IMR-90 (cell line): ENCODE results near the gene NLE1. TPM values are rescaled to one million over a fixed set of nuclear protein-coding genes. Genes with fewer than 3 reads are reported as not detected.

Experiments used
- ATAC-seq: fragments of 200-7000 bp; cut with Tn5 transposase; 2 replicates; pipeline ENCODE4 v1.9.1; 2020; ENCODE audit warnings: low read depth, mild to moderate bottlenecking, moderate library complexity
- BruUV-seq: library from RNA; stranded (reverse); fragments of 400-500 nt; replicated peaks from 2 replicates; lab custom pipeline; 2021; lab: Mats Ljungman, UMichigan
- CTCF ChIA-PET: fragments of 300-600 bp; formaldehyde crosslinking; extraction: SDS; loops from one replicate; lab custom pipeline; 2021; ENCODE audit warnings: antibody characterized with exemption; lab: Yijun Ruan, JAX
- POLR2A ChIA-PET: fragments of 300-600 bp; sonication (Branson Sonifier 250); formaldehyde crosslinking; loops from one replicate; lab custom pipeline; 2022; ENCODE audit warnings: antibody characterized with exemption; ENCODE audit not compliant: unreplicated experiment; lab: Charles Lee
- DNase-seq: peaks from one replicate; pipeline ENCODE4 v3.0.0; 2013
- H2AFZ ChIP-seq: replicated peaks from 2 replicates; pipeline ENCODE3; 2013; ENCODE audit warnings: low read length, mild to moderate bottlenecking; ENCODE audit not compliant: poor library complexity
- H2AK5ac ChIP-seq: 2 replicates; pipeline ENCODE4 v1.6.1; 2013; ENCODE audit warnings: low read depth, low read length, inconsistent platforms
- H2AK9ac ChIP-seq: replicated peaks from 2 replicates; pipeline ENCODE3; 2013; ENCODE audit warnings: mild to moderate bottlenecking, low read depth, low read length, moderate library complexity; ENCODE audit not compliant: poor library complexity
- H2BK120ac ChIP-seq: 2 replicates; pipeline ENCODE4 v1.6.1; 2013; ENCODE audit warnings: low read depth, low read length, inconsistent platforms
- H2BK15ac ChIP-seq: 3 replicates; pipeline ENCODE4 v1.6.1; 2013; ENCODE audit warnings: low read depth, low read length, inconsistent platforms
- H2BK20ac ChIP-seq: 2 replicates; pipeline ENCODE4 v1.6.1; 2013; ENCODE audit warnings: low read depth, mild to moderate bottlenecking, inconsistent platforms, low read length, moderate library complexity
- H2BK5ac ChIP-seq: 2 replicates; pipeline ENCODE4 v1.6.1; 2013; ENCODE audit warnings: mild to moderate bottlenecking, low read depth, low read length, inconsistent platforms; ENCODE audit not compliant: poor library complexity, severe bottlenecking
- H3K14ac ChIP-seq: replicated peaks from 2 replicates; pipeline ENCODE4 v1.6.1; 2013; ENCODE audit warnings: low read depth, low read length, inconsistent platforms
- H3K18ac ChIP-seq: 2 replicates; pipeline ENCODE4 v1.6.1; 2013; ENCODE audit warnings: low read depth, low read length, control low read depth
- H3K23ac ChIP-seq: 2 replicates; pipeline ENCODE4 v1.6.1; 2013; ENCODE audit warnings: low read depth, low read length, inconsistent platforms
- H3K27ac ChIP-seq: 2 replicates; pipeline ENCODE4 v1.5.1; 2013; ENCODE audit warnings: mild to moderate bottlenecking, control low read depth, low read length; ENCODE audit not compliant: insufficient read depth
- H3K27me3 ChIP-seq: 2 replicates; pipeline ENCODE4 v1.6.1; 2013; ENCODE audit warnings: low read length; ENCODE audit not compliant: control insufficient read depth, insufficient read depth
- H3K36me3 ChIP-seq: 2 replicates; pipeline ENCODE4 v1.6.1; 2013; ENCODE audit warnings: low read length, mixed read lengths; ENCODE audit not compliant: control insufficient read depth, insufficient read depth
- H3K4ac ChIP-seq: 2 replicates; pipeline ENCODE4 v1.6.1; 2013; ENCODE audit warnings: low read depth, low read length, inconsistent platforms
- H3K4me1 ChIP-seq: 2 replicates; pipeline ENCODE4 v1.6.1; 2013; ENCODE audit warnings: low read length, mixed read lengths; ENCODE audit not compliant: control insufficient read depth, insufficient read depth
- H3K4me2 ChIP-seq: 2 replicates; pipeline ENCODE4 v1.6.1; 2013; ENCODE audit warnings: low read depth, mild to moderate bottlenecking, control low read depth, low read length, moderate library complexity
- H3K4me3 ChIP-seq: 2 replicates; pipeline ENCODE4 v1.5.1; 2013; ENCODE audit warnings: low read depth, mild to moderate bottlenecking, control low read depth, low read length, moderate library complexity; ENCODE audit not compliant: insufficient read depth
- H3K56ac ChIP-seq: 2 replicates; pipeline ENCODE4 v1.6.1; 2013; ENCODE audit warnings: low read length, inconsistent platforms; ENCODE audit not compliant: insufficient read depth; ENCODE audit errors: extremely low read depth
- H3K79me1 ChIP-seq, 2 experiments: 2 replicates each; pipeline ENCODE4 v1.6.1; 2013; ENCODE audit warnings: low read length in 2 of 2, inconsistent platforms in 1 of 2, low read depth in 1 of 2
- H3K9ac ChIP-seq: 2 replicates; pipeline ENCODE4 v1.6.1; 2013; ENCODE audit warnings: low read depth, low read length, control low read depth
- H3K9me1 ChIP-seq: 2 replicates; pipeline ENCODE4 v1.6.1; 2013; ENCODE audit warnings: low read length, inconsistent platforms; ENCODE audit not compliant: insufficient read depth
- H3K9me3 ChIP-seq: 2 replicates; pipeline ENCODE4 v1.6.1; 2013; ENCODE audit warnings: low read length; ENCODE audit not compliant: control insufficient read depth, insufficient read depth
- H4K20me1 ChIP-seq: 2 replicates; pipeline ENCODE4 v1.6.1; 2013; ENCODE audit warnings: low read length, inconsistent platforms; ENCODE audit not compliant: insufficient read depth
- H4K5ac ChIP-seq: 2 replicates; pipeline ENCODE4 v1.6.1; 2013; ENCODE audit warnings: mild to moderate bottlenecking, low read depth, low read length, control low read depth
- H4K8ac ChIP-seq, 2 experiments: 2 replicates each; pipeline ENCODE4 v1.6.1; 2013; ENCODE audit warnings: low read depth in 2 of 2, low read length in 2 of 2, control low read depth in 1 of 2, inconsistent platforms in 1 of 2
- H4K91ac ChIP-seq: 2 replicates; pipeline ENCODE4 v1.6.1; 2013; ENCODE audit warnings: low read depth, low read length, inconsistent platforms; ENCODE audit not compliant: insufficient read depth
- CHD1 ChIP-seq: IDR thresholded peaks from 2 replicates; pipeline ENCODE4 v1.6.1; 2012; ENCODE audit warnings: low read depth, low read length, improper control_type of control experiment
- CTCF ChIP-seq: conservative IDR thresholded peaks from 2 replicates; pipeline ENCODE4 v1.5.1; 2012; ENCODE audit warnings: mild to moderate bottlenecking, low read depth, low read length, improper control_type of control experiment
- ELK1 ChIP-seq: fragments of 150-350 bp; IDR thresholded peaks from 2 replicates; pipeline ENCODE4 v1.6.1; 2016; ENCODE audit warnings: low read depth, mild to moderate bottlenecking, low read length, moderate library complexity, borderline replicate concordance
- FOS ChIP-seq: fragments of 150-350 bp; IDR thresholded peaks from 2 replicates; pipeline ENCODE4 v1.6.1; 2016; ENCODE audit warnings: low read depth, low read length
- MAFK ChIP-seq: IDR thresholded peaks from 2 replicates; pipeline ENCODE4 v1.6.1; 2012; ENCODE audit warnings: low read depth, low read length, improper control_type of control experiment
- MAZ ChIP-seq: IDR thresholded peaks from 2 replicates; pipeline ENCODE4 v1.6.1; 2012; ENCODE audit warnings: low read depth, mild to moderate bottlenecking, low read length, improper control_type of control experiment, moderate library complexity, borderline replicate concordance
- MXI1 ChIP-seq: IDR thresholded peaks from 2 replicates; pipeline ENCODE4 v1.6.1; 2012; ENCODE audit warnings: low read depth, mild to moderate bottlenecking, low read length, moderate library complexity, borderline replicate concordance
- NFE2L2 ChIP-seq: fragments of 150-350 bp; IDR thresholded peaks from 2 replicates; pipeline ENCODE4 v1.6.1; 2016; ENCODE audit warnings: low read depth, mild to moderate bottlenecking, low read length
- POLR2A ChIP-seq: IDR thresholded peaks from 2 replicates; pipeline ENCODE4 v1.6.1; 2012; ENCODE audit warnings: mild to moderate bottlenecking, low read depth, low read length
- RCOR1 ChIP-seq: IDR thresholded peaks from 2 replicates; pipeline ENCODE4 v1.6.1; 2012; ENCODE audit warnings: mild to moderate bottlenecking, low read length, improper control_type of control experiment; ENCODE audit not compliant: insufficient replicate concordance
- RFX5 ChIP-seq: IDR thresholded peaks from 2 replicates; pipeline ENCODE4 v1.8.0; 2012; ENCODE audit warnings: low read depth, mild to moderate bottlenecking, low read length, moderate library complexity
- SMC3 ChIP-seq: fragments of 150-350 bp; IDR thresholded peaks from 2 replicates; pipeline ENCODE4 v1.6.1; 2016; ENCODE audit warnings: low read depth, mild to moderate bottlenecking, antibody characterized with exemption, low read length, moderate library complexity
- USF2 ChIP-seq: fragments of 150-350 bp; IDR thresholded peaks from 2 replicates; pipeline ENCODE4 v1.6.1; 2017; ENCODE audit warnings: mild to moderate bottlenecking, antibody characterized with exemption, low read length, low read depth
- WGBS, 2 experiments: methylation state at CpG; one replicate each; pipeline versions ENCODE4 v1.1.5 to v1.1.7; 2013; ENCODE audit warnings: missing lambda C conversion rate in 2 of 2; ENCODE audit not compliant: insufficient read length in 1 of 2; ENCODE audit errors: extremely low coverage in 2 of 2; 5-methylcytosine and 5-hydroxymethylcytosine counted together
- dilution Hi-C: fragments of 300-500 bp; cut with HindIII; formaldehyde crosslinking; loops from one replicate; pipeline ENCODE4 v1.14.3; 2018; ENCODE audit warnings: low sequenced_read_pairs; ENCODE audit not compliant: unreplicated experiment
- in situ Hi-C: fragments of 300-500 bp; cut with MboI; formaldehyde crosslinking; loops from 3 replicates; pipeline ENCODE4 v1.14.3; 2019; ENCODE audit warnings: low sequenced_read_pairs, inconsistent platforms, mixed read lengths
- intact Hi-C: fragments of 100-400 bp; cut with micrococcal nuclease; formaldehyde crosslinking; loops from 2 replicates; pipeline ENCODE4 v1.10.0; 2022
- polyA plus RNA-seq, 3 experiments: library from polyadenylated mRNA; depleted of rRNA; stranded (reverse); fragments of >200 nt; gene quantifications; 2 replicates each; pipeline ENCODE4 v1.2.3, GENCODE V29; 2012; ENCODE audit warnings: low replicate concordance in 1 of 3
- total RNA-seq: library from RNA; depleted of rRNA; stranded (reverse); fragments of >200 nt; gene quantifications from 2 replicates; pipeline ENCODE4 v1.2.3, GENCODE V29; 2012

Gene NLE1
- total and polyA plus RNA-seq, 2 of the 4 experiments (the other 2 are of a cell fraction) = 18.6 to 23.7 TPM

GRCh38 chr17:35167046-35167445, 24.9 kb upstream of the NLE1 start:
- in situ Hi-C loops = loop anchor here (5.0 kb wide), 1 partner anchor 370 kb away; the partner anchor contains the start of gene SLFN12L
- no peak for ATAC-seq

More at GRCh38 chr17:35167046-35167445, 24.9 kb upstream of the NLE1 start:
- no peak for TF ChIP-seq FOS
- TF ChIP-seq CHD1 = no peak
- TF ChIP-seq POLR2A = no peak
- TF ChIP-seq NFE2L2 = no peak
- TF ChIP-seq USF2 = no peak
- no peak for TF ChIP-seq ELK1
- TF ChIP-seq SMC3 = no peak
- TF ChIP-seq MAZ = no peak
- TF ChIP-seq MAFK = no peak
- no peak for TF ChIP-seq MXI1
- no peak for TF ChIP-seq RFX5
- TF ChIP-seq RCOR1 = no peak
- TF ChIP-seq CTCF = no peak
- Histone ChIP-seq H3K18ac (no peak overlapping the region), H3K4ac (no peak overlapping the region), H2BK20ac (no peak overlapping the region), H3K27ac (no peak overlapping the region), H3K79me1 (no peaks in the 10 kb centered on the region), H4K8ac (no peak overlapping the region), H2BK15ac (no peak overlapping the region), H3K4me1 (peaks cover 4% of the 10 kb centered on the region; the same call in 1 of the 2 replicates), H4K5ac (no peak overlapping the region), H3K4me2 (no peak overlapping the region), H3K23ac (no peak overlapping the region), H3K36me3 (no peaks in the 10 kb centered on the region), H4K20me1 (no peaks in the 10 kb centered on the region), H2BK120ac (no peak overlapping the region), H3K27me3 (peaks cover 12% of the 10 kb centered on the region), H3K9me3 (no peaks in the 10 kb centered on the region), H3K14ac (no peak overlapping the region), H2AK9ac (no peak overlapping the region), H4K91ac (no peak overlapping the region), H3K4me3 (no peak overlapping the region), H3K9me1 (0 out of 2 replicates have a peak, but pooled peaks cover 5% of the 10 kb centered on the region), H3K56ac (no peak overlapping the region), H3K9ac (no peak overlapping the region), H2AFZ (peak overlapping the region; percentile 67), H2AK5ac (no peak overlapping the region), H2BK5ac (no peak overlapping the region)
- BruUV-seq = no TSS peak
- no peak for DNase-seq
- ChIA-PET CTCF (interaction anchor here (1.0 kb wide), 1 partner anchor 372 kb away, joined by 3 read pairs; no protein-coding TSS in a partner anchor), POLR2A (no interaction called here)
- 40% methylated on average over 1 of the region's 3 CpGs; no CpG with 5 or more reads in 1 of the 2 experiments for WGBS, 2 experiments
- intact Hi-C loops (no loop called here), dilution Hi-C loops (no loop called here)
